ENCODE measurements around the gene PPP2R5C. TPM values are rescaled to one million over a fixed set of nuclear protein-coding genes. Genes with fewer than 3 reads are reported as not detected.

PPP2R5C gene
- total and polyA plus RNA-seq, 9 of the 15 experiments (the other 6 are each of a cell fraction or from before 2014, with no cell fraction given) = 284 to 617 (median 395) TPM

DNA sequence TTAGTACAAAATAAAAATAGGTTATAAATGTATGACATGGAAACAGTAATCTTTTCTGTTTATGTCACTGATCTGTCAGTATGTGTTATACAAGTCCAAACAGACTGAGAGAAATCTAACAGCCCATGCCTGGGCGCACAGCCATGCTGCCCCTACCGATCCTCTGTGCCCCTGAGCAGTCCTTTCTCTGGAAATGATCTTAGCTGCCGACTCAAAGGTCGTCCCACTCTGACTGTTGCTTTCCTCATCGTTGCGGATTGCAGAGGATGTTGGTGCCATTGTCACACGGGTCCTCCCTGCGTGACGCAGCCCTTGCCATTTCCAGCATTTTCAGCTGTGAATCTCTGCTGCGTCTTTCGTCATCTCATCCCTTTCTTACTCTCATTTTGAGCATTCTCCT lies 119.9 kb downstream of the PPP2R5C start (continued):
- TF ChIP-seq, protein P1, sequence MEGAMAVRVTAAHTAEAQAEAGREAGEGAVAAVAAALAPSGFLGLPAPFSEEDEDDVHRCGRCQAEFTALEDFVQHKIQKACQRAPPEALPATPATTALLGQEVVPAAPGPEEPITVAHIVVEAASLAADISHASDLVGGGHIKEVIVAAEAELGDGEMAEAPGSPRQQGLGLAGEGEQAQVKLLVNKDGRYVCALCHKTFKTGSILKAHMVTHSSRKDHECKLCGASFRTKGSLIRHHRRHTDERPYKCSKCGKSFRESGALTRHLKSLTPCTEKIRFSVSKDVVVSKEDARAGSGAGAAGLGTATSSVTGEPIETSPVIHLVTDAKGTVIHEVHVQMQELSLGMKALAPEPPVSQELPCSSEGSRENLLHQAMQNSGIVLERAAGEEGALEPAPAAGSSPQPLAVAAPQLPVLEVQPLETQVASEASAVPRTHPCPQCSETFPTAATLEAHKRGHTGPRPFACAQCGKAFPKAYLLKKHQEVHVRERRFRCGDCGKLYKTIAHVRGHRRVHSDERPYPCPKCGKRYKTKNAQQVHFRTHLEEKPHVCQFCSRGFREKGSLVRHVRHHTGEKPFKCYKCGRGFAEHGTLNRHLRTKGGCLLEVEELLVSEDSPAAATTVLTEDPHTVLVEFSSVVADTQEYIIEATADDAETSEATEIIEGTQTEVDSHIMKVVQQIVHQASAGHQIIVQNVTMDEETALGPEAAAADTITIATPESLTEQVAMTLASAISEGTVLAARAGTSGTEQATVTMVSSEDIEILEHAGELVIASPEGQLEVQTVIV (CRISPR knock-in tag; IDR thresholded peaks at IDR 0.05; ENCODE audit: borderline replicate concordance) = no peak
- no peak for TF ChIP-seq BRD9 (IDR thresholded peaks at IDR 0.05; ENCODE audit: low read depth, partially characterized antibody)

- no peak for FAIRE-seq
- peaks cover 84% of the 10 kb centered on the region for H3K36me3 ChIP-seq (ENCODE audit: control insufficient read depth, insufficient read depth, low read length)
- ATAC-seq = no peak
- in situ Hi-C loops (cut with MboI) (no loop called here), intact Hi-C loops (cut with micrococcal nuclease) (no loop called here)
- TF ChIP-seq RBM22 (IDR thresholded peaks at IDR 0.05; ENCODE audit: low read depth, low read length, poor library complexity, severe bottlenecking) (peak; percentile 29), STAT5B (CRISPR knock-in tag; IDR thresholded peaks at IDR 0.05) (no peak), POLR2G (IDR thresholded peaks at IDR 0.05; ENCODE audit: low read depth, low read length) (peak; percentile 38; the same call in 1 of the 2 replicates)
- H3K79me2 ChIP-seq (ENCODE audit: control insufficient read depth, insufficient read depth, low read length) = peaks cover 39% of the 10 kb centered on the region
- H3K27me3 ChIP-seq (ENCODE audit: control insufficient read depth in 2 of 2, insufficient read depth in 2 of 2, low read length in 2 of 2) = no peaks in the 10 kb centered on the region
- H3K4me1 ChIP-seq (replicated peaks in 1 of 2; ENCODE audit: control insufficient read depth in 2 of 2, insufficient read depth in 2 of 2, low read length in 2 of 2) = peaks cover 0 to 14% of the 10 kb centered on the region in 2 experiments; a peak in 2 of 5 replicates
- ChIA-PET POLR2A (no interaction called here), CTCF (ENCODE audit: low intra/inter-chr PET ratio) (no interaction called here)
- H3K9me1 ChIP-seq (ENCODE audit: control insufficient read depth, insufficient read depth, low read length) = no peaks in the 10 kb centered on the region
- no peak overlapping the region for H3K27ac ChIP-seq (ENCODE audit: extremely low read depth, low read depth, low read length)
- no peak overlapping the region for H2AFZ ChIP-seq (ENCODE audit: low read depth, low read length)
- peaks cover 4% of the 10 kb centered on the region; the same call in 1 of the 2 replicates for H4K20me1 ChIP-seq (replicated peaks; ENCODE audit: control insufficient read depth, insufficient read depth, low read length)
- DNase-seq (ENCODE audit: extremely low read depth in 1 of 4, low spot score in 3 of 4) = no peak
- no peak overlapping the region for H3K4me2 ChIP-seq (ENCODE audit: insufficient read depth, low read length)
- H3K9me3 ChIP-seq (replicated peaks; ENCODE audit: control insufficient read depth, insufficient read depth, low read depth, low read length) = no peaks in the 10 kb centered on the region
- H3K9ac ChIP-seq (ENCODE audit: insufficient read depth in 1 of 2, low read depth in 2 of 2, low read length in 2 of 2) = no peak overlapping the region
- WGBS (ENCODE audit: insufficient coverage, low coverage, missing lambda C conversion rate) = 96% methylated on average over 16 of the region's 22 CpGs
- H3K4me3 ChIP-seq = no peak overlapping the region
- BruUV-seq (replicated peaks) = no TSS peak
Observed at GRCh38 chr14:101882141-101882935, 120.8 kb downstream of the PPP2R5C start.
